ENCODE data around the gene TUBB6.

Gene TUBB6

GRCh38 chr18:12287684-12288402, 20.2 kb upstream of the TUBB6 start:
- DNase-seq = no peak
- in situ Hi-C loops (cut with MboI; ENCODE audit: low pct_unique_long_range_greater_than_20kb, low sequenced_read_pairs) = no loop called here

- in situ Hi-C loops (cut with MboI; ENCODE audit: low pct_unique_long_range_greater_than_20kb, low sequenced_read_pairs) = no loop called here
- DNase-seq = no peak
These were observed 19.7 kb upstream of the TUBB6 start for GRCh38 chr18:12288403-12288755.

- in situ Hi-C loops (cut with MboI; ENCODE audit: low pct_unique_long_range_greater_than_20kb, low sequenced_read_pairs) = no loop called here
- DNase-seq = no peak
These were observed 18.0 kb upstream of the TUBB6 start for GRCh38 chr18:12290086-12290485.

- in situ Hi-C loops (cut with MboI; ENCODE audit: low pct_unique_long_range_greater_than_20kb, low sequenced_read_pairs) = no loop called here
- no peak for DNase-seq
These were observed 16.9 kb upstream of the TUBB6 start for GRCh38 chr18:12291161-12291560.

- in situ Hi-C loops (cut with MboI; ENCODE audit: low pct_unique_long_range_greater_than_20kb, low sequenced_read_pairs) = no loop called here
These were observed 16.4 kb upstream of the TUBB6 start for GRCh38 chr18:12291690-12292089.

GRCh38 chr18:12293831-12294230, 14.2 kb upstream of the TUBB6 start:
- DNase-seq = no peak
- in situ Hi-C loops (cut with MboI; ENCODE audit: low pct_unique_long_range_greater_than_20kb, low sequenced_read_pairs) = no loop called here

More at GRCh38 chr18:12291690-12292089, 16.4 kb upstream of the TUBB6 start:
- DNase-seq = no peak

GRCh38 chr18:12295389-12296086, 12.5 kb upstream of the TUBB6 start:
- in situ Hi-C loops (cut with MboI; ENCODE audit: low pct_unique_long_range_greater_than_20kb, low sequenced_read_pairs) = no loop called here
- DNase-seq = no peak

- DNase-seq = no peak
- in situ Hi-C loops (cut with MboI; ENCODE audit: low pct_unique_long_range_greater_than_20kb, low sequenced_read_pairs) = no loop called here
These were observed 12.0 kb upstream of the TUBB6 start for GRCh38 chr18:12296087-12296403.

GRCh38 chr18:12296457-12296856, 11.6 kb upstream of the TUBB6 start:
- DNase-seq = no peak
- in situ Hi-C loops (cut with MboI; ENCODE audit: low pct_unique_long_range_greater_than_20kb, low sequenced_read_pairs) = no loop called here

- in situ Hi-C loops (cut with MboI; ENCODE audit: low pct_unique_long_range_greater_than_20kb, low sequenced_read_pairs) = no loop called here
- no peak for DNase-seq
These were observed 8.2 kb upstream of the TUBB6 start for GRCh38 chr18:12299862-12300261.

- no peak for DNase-seq
- in situ Hi-C loops (cut with MboI; ENCODE audit: low pct_unique_long_range_greater_than_20kb, low sequenced_read_pairs) = no loop called here
These were observed 6.6 kb upstream of the TUBB6 start for GRCh38 chr18:12301263-12302005.

- no peak for DNase-seq
- in situ Hi-C loops (cut with MboI; ENCODE audit: low pct_unique_long_range_greater_than_20kb, low sequenced_read_pairs) = no loop called here
These were observed 5.5 kb upstream of the TUBB6 start for GRCh38 chr18:12302391-12303147.

- no peak for DNase-seq
- in situ Hi-C loops (cut with MboI; ENCODE audit: low pct_unique_long_range_greater_than_20kb, low sequenced_read_pairs) = no loop called here
These were observed 3.5 kb upstream of the TUBB6 start for GRCh38 chr18:12304351-12305210.

- DNase-seq = no peak
- in situ Hi-C loops (cut with MboI; ENCODE audit: low pct_unique_long_range_greater_than_20kb, low sequenced_read_pairs) = no loop called here
These were observed 2.8 kb upstream of the TUBB6 start for GRCh38 chr18:12305211-12305610.

- in situ Hi-C loops (cut with MboI; ENCODE audit: low pct_unique_long_range_greater_than_20kb, low sequenced_read_pairs) = no loop called here
- DNase-seq = no peak
These were observed 2.0 kb upstream of the TUBB6 start for GRCh38 chr18:12305930-12306629.

- DNase-seq = no peak
- in situ Hi-C loops (cut with MboI; ENCODE audit: low pct_unique_long_range_greater_than_20kb, low sequenced_read_pairs) = no loop called here
These were observed 1.0 kb upstream of the TUBB6 start for GRCh38 chr18:12306752-12307700.

GRCh38 chr18:12308386-12309100, 502 bp downstream of the TUBB6 start:
- peak; percentile 74 for DNase-seq
- in situ Hi-C loops (cut with MboI; ENCODE audit: low pct_unique_long_range_greater_than_20kb, low sequenced_read_pairs) = no loop called here
